ENCODE measurements around the gene TAS1R2.

GRCh38 chr1:18800258-18800657 is 59.2 kb downstream of the TAS1R2 start:
- TF ChIP-seq, protein P1, sequence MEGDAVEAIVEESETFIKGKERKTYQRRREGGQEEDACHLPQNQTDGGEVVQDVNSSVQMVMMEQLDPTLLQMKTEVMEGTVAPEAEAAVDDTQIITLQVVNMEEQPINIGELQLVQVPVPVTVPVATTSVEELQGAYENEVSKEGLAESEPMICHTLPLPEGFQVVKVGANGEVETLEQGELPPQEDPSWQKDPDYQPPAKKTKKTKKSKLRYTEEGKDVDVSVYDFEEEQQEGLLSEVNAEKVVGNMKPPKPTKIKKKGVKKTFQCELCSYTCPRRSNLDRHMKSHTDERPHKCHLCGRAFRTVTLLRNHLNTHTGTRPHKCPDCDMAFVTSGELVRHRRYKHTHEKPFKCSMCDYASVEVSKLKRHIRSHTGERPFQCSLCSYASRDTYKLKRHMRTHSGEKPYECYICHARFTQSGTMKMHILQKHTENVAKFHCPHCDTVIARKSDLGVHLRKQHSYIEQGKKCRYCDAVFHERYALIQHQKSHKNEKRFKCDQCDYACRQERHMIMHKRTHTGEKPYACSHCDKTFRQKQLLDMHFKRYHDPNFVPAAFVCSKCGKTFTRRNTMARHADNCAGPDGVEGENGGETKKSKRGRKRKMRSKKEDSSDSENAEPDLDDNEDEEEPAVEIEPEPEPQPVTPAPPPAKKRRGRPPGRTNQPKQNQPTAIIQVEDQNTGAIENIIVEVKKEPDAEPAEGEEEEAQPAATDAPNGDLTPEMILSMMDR (IDR thresholded peaks at IDR 0.05) = no peak
- TF ChIP-seq POLR2A (IDR thresholded peaks at IDR 0.05) = no peak
